Measurements from ENCODE around the gene NTN3. TPM values are rescaled to one million over a fixed set of nuclear protein-coding genes. Genes with fewer than 3 reads are reported as not detected.

The NTN3 gene
- total and polyA plus RNA-seq, 10 donors: 0.03 to 0.28 (median 0.13) TPM; not detected in 5

DNA sequence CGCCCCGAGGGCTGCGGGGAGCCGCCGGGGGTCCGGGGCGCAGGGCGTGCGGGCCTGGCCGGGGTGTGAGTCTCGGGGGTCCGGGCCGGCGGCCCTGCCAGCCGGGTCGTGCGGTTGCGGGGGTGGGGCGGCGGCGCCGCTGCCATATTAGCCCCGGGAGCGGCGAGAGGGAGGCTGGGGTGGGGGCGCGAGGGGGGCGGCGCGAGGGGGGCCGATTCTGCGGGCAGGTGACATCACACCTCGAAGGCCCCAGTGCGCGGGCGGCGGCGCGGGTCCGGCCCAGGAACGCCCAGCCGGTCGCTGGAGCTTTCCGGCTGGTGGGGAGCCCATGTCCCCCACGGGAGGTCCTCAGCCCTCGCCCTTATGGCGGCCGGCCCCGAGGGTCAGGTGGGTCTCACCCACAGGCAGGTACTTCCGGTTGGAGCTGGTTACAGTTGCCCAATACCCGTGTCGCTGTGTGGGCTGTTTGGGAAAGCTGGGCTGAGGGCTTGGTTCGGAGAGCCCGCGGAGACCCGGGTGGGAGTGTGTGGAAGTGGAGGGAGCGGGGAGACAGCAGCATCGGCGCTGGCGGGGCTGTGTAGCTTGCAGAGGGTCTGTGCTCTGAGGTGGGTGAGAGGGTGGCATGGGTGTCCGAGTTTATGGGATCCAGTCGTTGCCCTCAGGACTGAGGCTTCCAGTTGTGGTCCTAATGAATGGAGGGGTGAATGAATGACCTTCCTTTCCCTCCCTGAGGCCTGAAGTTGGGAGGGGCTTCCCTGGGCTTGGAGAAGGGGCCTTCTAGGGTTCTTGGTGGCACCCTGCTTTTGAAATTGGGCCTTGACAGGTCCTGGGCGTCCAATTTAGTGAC, 43.5 kb downstream of the NTN3 start:
- 0 to 1% (median 0%) methylated on average over 13 to 63 of the region's 63 CpGs for WGBS, 5 donors
- peak overlapping the region; percentile 97 to 100 (median 100) for H3K27ac ChIP-seq
- peaks cover 0 to 29% (median 5%) of the 10 kb centered on the region in 6 donors for H3K36me3 ChIP-seq
- no peaks in the 10 kb centered on the region for H3K9me3 ChIP-seq
- no peaks in the 10 kb centered on the region for H3K27me3 ChIP-seq (replicated peaks in 1 of 7)
- peak; percentile 91 for DNase-seq
- H3K4me1 ChIP-seq: peaks cover 53 to 90% (median 82%) of the 10 kb centered on the region in 6 donors
- TF ChIP-seq POLR2AphosphoS5 (IDR thresholded peaks at IDR 0.05): peak in 1 of 3 donors; percentile 15
- TF ChIP-seq, protein P1, sequence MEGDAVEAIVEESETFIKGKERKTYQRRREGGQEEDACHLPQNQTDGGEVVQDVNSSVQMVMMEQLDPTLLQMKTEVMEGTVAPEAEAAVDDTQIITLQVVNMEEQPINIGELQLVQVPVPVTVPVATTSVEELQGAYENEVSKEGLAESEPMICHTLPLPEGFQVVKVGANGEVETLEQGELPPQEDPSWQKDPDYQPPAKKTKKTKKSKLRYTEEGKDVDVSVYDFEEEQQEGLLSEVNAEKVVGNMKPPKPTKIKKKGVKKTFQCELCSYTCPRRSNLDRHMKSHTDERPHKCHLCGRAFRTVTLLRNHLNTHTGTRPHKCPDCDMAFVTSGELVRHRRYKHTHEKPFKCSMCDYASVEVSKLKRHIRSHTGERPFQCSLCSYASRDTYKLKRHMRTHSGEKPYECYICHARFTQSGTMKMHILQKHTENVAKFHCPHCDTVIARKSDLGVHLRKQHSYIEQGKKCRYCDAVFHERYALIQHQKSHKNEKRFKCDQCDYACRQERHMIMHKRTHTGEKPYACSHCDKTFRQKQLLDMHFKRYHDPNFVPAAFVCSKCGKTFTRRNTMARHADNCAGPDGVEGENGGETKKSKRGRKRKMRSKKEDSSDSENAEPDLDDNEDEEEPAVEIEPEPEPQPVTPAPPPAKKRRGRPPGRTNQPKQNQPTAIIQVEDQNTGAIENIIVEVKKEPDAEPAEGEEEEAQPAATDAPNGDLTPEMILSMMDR (IDR thresholded peaks at IDR 0.05 in 8 of 11, conservative IDR thresholded peaks at IDR 0.05 in 3 of 11): no peak
- intact Hi-C loops (cut with DNase I; ENCODE audit: low total_unique reads): no loop called here
- peak overlapping the region; percentile 77 to 97 (median 80) for H3K4me3 ChIP-seq

DNA sequence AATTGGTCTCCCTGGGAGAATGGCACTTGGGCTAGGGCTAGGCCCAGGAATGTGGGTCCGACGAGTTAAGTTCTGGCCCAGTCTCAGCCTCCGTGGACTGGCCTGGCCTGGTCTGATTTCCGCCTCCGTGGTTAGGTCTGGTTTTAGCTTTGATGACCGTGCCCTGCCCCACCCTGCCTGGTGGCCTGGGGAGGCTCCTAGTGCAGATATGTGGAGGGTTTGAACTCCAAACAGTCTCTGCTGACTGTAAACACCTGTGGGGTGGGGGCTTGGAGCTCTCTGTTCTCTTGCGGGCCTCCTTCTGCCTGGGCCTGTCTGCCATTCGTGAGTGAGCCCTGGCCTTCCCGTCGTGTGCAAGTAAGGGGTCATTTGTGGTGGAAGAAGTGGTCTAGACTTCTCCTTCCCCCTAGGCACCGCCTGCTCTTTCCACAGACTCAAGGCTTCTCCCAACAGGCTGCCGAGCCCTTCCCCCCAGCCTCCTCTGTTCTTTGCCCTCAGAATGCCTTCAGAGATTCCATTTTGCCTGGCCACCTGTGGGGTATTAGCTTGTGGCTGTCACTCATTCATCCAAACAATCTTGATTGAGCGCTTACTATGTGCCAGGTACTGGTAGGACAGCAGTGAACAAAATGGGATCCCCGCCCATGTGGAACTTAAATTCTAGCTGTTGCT, 44.2 kb downstream of the NTN3 start:
- Histone ChIP-seq H3K27ac (peak overlapping the region; percentile 97 to 100 (median 100)), H3K36me3 (peaks cover 0 to 33% (median 6%) of the 10 kb centered on the region in 6 donors), H3K4me1 (peaks cover 53 to 88% (median 80%) of the 10 kb centered on the region in 6 donors), H3K27me3 (replicated peaks in 1 of 7) (no peaks in the 10 kb centered on the region), H3K4me3 (peak overlapping the region; percentile 77 to 97 (median 80)), H3K9me3 (no peaks in the 10 kb centered on the region)
- 23 to 37% (median 28%) methylated on average over 11 to 14 of the region's 14 CpGs for WGBS, 5 donors
- DNase-seq: peak; percentile 79
- TF ChIP-seq POLR2A (IDR thresholded peaks at IDR 0.05): no peak
- TF ChIP-seq POLR2AphosphoS5 (IDR thresholded peaks at IDR 0.05): peak in 2 of 3 donors; percentile 35 to 43
- intact Hi-C loops (cut with DNase I; ENCODE audit: low total_unique reads): no loop called here

DNA sequence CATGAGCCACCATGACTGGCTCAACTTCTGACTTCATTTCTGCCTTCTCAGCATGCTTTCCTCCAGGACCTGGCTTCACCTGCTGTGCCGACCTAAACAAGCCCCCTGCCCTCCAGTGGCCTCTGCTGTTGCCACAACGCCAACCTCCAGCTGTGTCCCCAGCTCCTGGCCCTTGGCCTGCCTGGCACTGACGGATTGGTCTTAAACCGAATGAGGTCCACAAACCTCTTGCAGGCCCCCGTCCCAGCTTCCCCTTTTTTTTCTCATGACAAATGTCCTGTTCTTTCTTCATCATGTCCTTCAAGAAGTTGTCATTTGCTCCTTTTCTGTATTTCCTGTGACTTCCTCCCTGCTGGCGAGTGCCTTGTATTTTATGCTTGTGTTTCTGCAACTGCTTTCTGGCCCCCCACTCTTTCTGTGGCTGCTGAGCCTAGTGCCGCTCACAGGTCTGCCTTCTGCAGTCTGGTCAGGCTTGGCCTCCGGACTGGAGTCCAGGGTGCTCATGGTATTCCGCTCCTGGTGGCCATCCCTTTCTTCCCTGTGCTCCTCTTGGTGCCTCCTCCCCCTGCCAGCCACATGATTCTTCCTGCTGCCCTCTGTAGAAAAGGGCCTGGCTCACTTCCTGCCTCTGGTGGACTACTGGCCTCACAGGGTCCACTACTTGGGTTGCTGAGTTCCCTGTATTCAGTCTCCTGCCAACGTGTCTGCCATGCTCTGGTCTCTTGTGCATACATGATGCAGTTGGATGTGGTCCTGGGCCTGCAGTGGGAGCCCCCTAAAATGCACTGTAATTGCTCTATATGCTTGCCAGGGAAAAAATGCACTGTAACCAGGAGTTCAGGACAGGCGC, 45.5 kb downstream of the NTN3 start:
- Histone ChIP-seq H3K27me3 (replicated peaks in 1 of 7) (no peaks in the 10 kb centered on the region), H3K4me3 (peak overlapping the region in 7 of 8 donors; percentile 9 to 97 (median 78)), H3K9me3 (no peaks in the 10 kb centered on the region), H3K27ac (peak overlapping the region; percentile 97 to 100 (median 100)), H3K4me1 (peaks cover 59 to 86% (median 82%) of the 10 kb centered on the region in 6 donors), H3K36me3 (peaks cover 0 to 39% (median 6%) of the 10 kb centered on the region in 6 donors)
- 29 to 45% (median 38%) methylated on average over 11 of the region's 11 CpGs for WGBS, 5 donors
- intact Hi-C loops (cut with DNase I; ENCODE audit: low total_unique reads): no loop called here
- DNase-seq: peak; percentile 88
- TF ChIP-seq POLR2A (IDR thresholded peaks at IDR 0.05) (no peak), POLR2AphosphoS5 (IDR thresholded peaks at IDR 0.05) (peak; percentile 47 to 73 (median 60))
- TF ChIP-seq, protein P1 (IDR thresholded peaks at IDR 0.05 in 8 of 11, conservative IDR thresholded peaks at IDR 0.05 in 3 of 11): peak in 2 of 11 experiments; percentile 2 to 22

DNA sequence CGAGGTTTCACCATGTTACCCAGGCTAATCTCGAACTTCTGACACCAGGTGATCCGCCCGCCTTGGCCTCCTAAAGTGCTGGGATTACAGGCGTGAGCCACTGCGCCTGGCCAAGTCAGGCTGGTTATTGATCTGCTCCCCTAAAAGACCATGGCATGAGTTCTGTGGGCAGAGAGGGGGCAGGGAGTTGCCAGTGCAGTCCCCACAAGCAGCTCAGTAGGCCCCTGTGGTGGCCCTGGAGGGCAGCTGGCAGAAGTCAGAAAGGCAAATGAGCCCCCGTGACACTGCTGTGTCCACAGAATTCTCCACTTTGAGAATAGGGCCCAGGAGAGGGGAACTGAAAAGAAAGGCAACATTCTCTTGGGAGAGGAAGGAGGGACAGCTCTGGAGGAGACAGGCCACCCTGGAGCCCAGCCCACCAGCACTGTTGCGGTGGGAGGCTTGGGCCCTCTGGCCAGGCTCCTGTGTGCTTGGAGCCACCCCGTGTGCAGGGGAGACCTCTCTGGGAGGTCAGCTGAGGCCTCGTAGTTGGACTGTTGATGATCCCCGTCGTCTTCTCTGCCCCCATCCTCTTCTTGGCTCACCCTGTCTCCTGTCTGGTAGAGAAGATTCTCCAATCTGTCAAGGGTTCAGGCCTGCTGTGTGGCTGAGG, 47.0 kb downstream of the NTN3 start:
- WGBS, 5 donors: 78 to 86% (median 82%) methylated on average over 11 to 12 of the region's 12 CpGs
- Histone ChIP-seq H3K27me3 (replicated peaks in 1 of 7) (no peaks in the 10 kb centered on the region), H3K4me1 (peaks cover 55 to 83% (median 76%) of the 10 kb centered on the region in 6 donors), H3K4me3 (peak overlapping the region in 1 of 8 donors; percentile 93), H3K36me3 (peaks cover 0 to 54% (median 10%) of the 10 kb centered on the region in 6 donors), H3K27ac (peak overlapping the region in 7 of 8 donors; percentile 41 to 100 (median 100)), H3K9me3 (no peaks in the 10 kb centered on the region)
- peak; percentile 62 for DNase-seq
- intact Hi-C loops (cut with DNase I; ENCODE audit: low total_unique reads): no loop called here
- TF ChIP-seq POLR2AphosphoS5 (IDR thresholded peaks at IDR 0.05) (peak in 1 of 3 donors; percentile 31), POLR2A (IDR thresholded peaks at IDR 0.05) (no peak)
- TF ChIP-seq, protein P1 (IDR thresholded peaks at IDR 0.05 in 8 of 11, conservative IDR thresholded peaks at IDR 0.05 in 3 of 11): no peak
